Caco-2 (cell line): Measurements from ENCODE around the gene HSD17B12. TPM values are rescaled to one million over a fixed set of nuclear protein-coding genes. Genes with fewer than 3 reads are reported as not detected.
A peak's percentile ranks its signal among the peaks of the same experiment; 100 is the strongest.

Experiments
- BruUV-seq: library from RNA; stranded (reverse); fragments of 400-500 nt; replicated peaks from 2 replicates; lab custom pipeline; 2021; lab: Mats Ljungman, UMichigan
- CTCF ChIA-PET: fragments of 300-600 bp; sonication (Branson Sonifier 250); formaldehyde crosslinking; loops from one replicate; lab custom pipeline; 2022; ENCODE audit warnings: antibody characterized with exemption; lab: Charles Lee
- POLR2A ChIA-PET: fragments of 300-600 bp; sonication (Branson Sonifier 250); formaldehyde crosslinking; loops from one replicate; lab custom pipeline; 2022; ENCODE audit warnings: antibody characterized with exemption; lab: Charles Lee
- DNase-seq, 2 experiments: peaks; one replicate each; pipeline versions ENCODE4 v3.0.0 to v3.0.0-alpha.2; 2020 to 2022
- H3K27me3 ChIP-seq: replicated peaks from 2 replicates; pipeline ENCODE4 v1.6.0; 2011; ENCODE audit warnings: low read length; ENCODE audit not compliant: control insufficient read depth, insufficient read depth
- H3K36me3 ChIP-seq: 2 replicates; pipeline ENCODE4 v1.5.1; 2011; ENCODE audit warnings: low read length; ENCODE audit not compliant: control insufficient read depth, insufficient read depth
- H3K4me1 ChIP-seq: fragments of 250-450 bp; sonication (Bioruptor Pico); 2 replicates; pipeline ENCODE4 v1.5.1; 2020; ENCODE audit warnings: mild to moderate bottlenecking
- H3K4me3 ChIP-seq: 2 replicates; pipeline ENCODE4 v1.5.1; 2011; ENCODE audit warnings: low read depth, mild to moderate bottlenecking, control low read depth, low read length
- H3K9me3 ChIP-seq: fragments of 250-450 bp; sonication (Bioruptor Pico); 2 replicates; pipeline ENCODE4 v1.5.1; 2020; ENCODE audit warnings: mild to moderate bottlenecking, moderate library complexity
- H3K27ac Mint-ChIP-seq: one replicate; pipeline ENCODE4 v1.8.0; 2022; ENCODE audit warnings: mixed read lengths; ENCODE audit not compliant: unreplicated experiment
- H3K27me3 Mint-ChIP-seq: one replicate; pipeline ENCODE4 v1.8.0; 2022; ENCODE audit warnings: mixed read lengths; ENCODE audit not compliant: insufficient read depth, unreplicated experiment
- H3K36me3 Mint-ChIP-seq: one replicate; pipeline ENCODE4 v1.8.0; 2022; ENCODE audit warnings: mild to moderate bottlenecking, mixed read lengths; ENCODE audit not compliant: insufficient read depth, unreplicated experiment
- H3K4me1 Mint-ChIP-seq: one replicate; pipeline ENCODE4 v1.8.0; 2022; ENCODE audit warnings: low read depth, mixed read lengths; ENCODE audit not compliant: unreplicated experiment
- H3K4me3 Mint-ChIP-seq: one replicate; pipeline ENCODE4 v1.8.0; 2022; ENCODE audit warnings: mild to moderate bottlenecking, moderate library complexity, mixed read lengths; ENCODE audit not compliant: unreplicated experiment
- H3K9me3 Mint-ChIP-seq: one replicate; pipeline ENCODE4 v1.8.0; 2022; ENCODE audit warnings: mixed read lengths; ENCODE audit not compliant: unreplicated experiment
- intact Hi-C: fragments of 100-400 bp; cut with micrococcal nuclease; formaldehyde crosslinking; loops from one replicate; pipeline ENCODE4 v1.10.0; 2022; ENCODE audit not compliant: unreplicated experiment
- total RNA-seq: library from RNA; stranded (reverse); gene quantifications from 2 replicates; pipeline ENCODE4 v1.2.3, GENCODE V29; 2022
- TF ChIP-seq, protein P1 (sequence below), 2 experiments: fragments of 200-600 bp in 1 of 2; IDR thresholded peaks; 1 replicate in 1 of 2; 2 replicates in 1 of 2; pipeline versions ENCODE4 v1.5.1 to v1.8.0; 2011 to 2022; ENCODE audit warnings: antibody characterized with exemption in 1 of 2, control low read depth in 1 of 2, inconsistent platforms in 1 of 2, low read depth in 1 of 2, low read length in 1 of 2, mild to moderate bottlenecking in 1 of 2, moderate library complexity in 1 of 2; ENCODE audit not compliant: insufficient read depth in 1 of 2, severe bottlenecking in 1 of 2, unreplicated experiment in 1 of 2

Gene HSD17B12
- total RNA-seq, 1 experiment from 2014 or later, result 155 TPM

DNA sequence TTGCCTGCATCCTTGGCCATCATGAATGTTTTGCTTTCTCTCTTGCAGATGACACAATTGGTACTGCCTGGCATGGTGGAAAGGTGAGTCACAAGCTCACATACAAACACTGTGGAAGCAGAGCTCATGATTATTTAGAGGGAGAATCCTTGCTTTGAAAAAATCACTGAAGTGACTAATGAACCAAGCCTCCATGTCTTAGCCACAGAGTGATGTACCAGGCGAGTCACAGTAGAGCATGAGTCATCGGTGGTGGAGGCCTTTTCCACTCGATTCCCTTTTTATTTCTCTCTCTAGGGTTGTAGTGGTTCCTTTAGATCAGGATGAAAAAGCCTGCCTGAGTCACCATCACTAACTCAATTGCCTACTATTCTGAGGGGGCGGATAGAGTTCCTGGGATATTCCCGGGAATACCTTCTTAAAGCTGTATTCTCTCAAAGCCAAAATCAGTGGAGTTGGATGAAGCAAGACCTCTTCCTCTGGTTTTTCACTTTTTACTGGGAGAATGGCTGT lies 150.4 kb downstream of the HSD17B12 start:
- H3K27me3 ChIP-seq, result no peaks in the 10 kb centered on the region
- H3K4me3 ChIP-seq, result no peak overlapping the region
- no peak overlapping the region for H3K27ac Mint-ChIP-seq

DNA sequence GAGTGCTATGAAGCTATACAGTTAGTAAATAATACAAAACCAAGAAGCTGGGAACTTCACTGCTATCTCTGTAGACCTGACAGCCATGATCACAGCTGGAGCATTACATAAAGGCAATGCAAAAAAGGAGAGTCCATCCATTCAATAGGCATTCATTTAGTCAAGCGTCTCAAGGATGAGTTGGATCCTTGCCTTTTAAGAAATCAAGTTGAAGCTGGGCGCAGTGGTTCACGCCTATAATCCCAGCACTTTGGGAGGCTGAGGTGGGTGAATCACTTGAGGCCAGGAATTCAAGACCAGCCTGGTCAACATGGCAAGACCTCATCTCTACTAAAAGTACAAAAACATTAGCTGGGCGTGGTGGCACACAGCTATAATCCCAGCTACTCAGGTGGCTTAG lies 152.0 kb downstream of the HSD17B12 start:
- H3K4me1 ChIP-seq, result no peaks in the 10 kb centered on the region
- Mint-ChIP-seq H3K4me3 (no peak overlapping the region), H3K36me3 (peaks cover 29% of the 10 kb centered on the region), H3K27me3 (no peaks in the 10 kb centered on the region), H3K9me3 (no peaks in the 10 kb centered on the region), H3K4me1 (peaks cover 7% of the 10 kb centered on the region), H3K27ac (no peak overlapping the region)
- no peaks in the 10 kb centered on the region for H3K27me3 ChIP-seq
- no peaks in the 10 kb centered on the region for H3K9me3 ChIP-seq
- H3K4me3 ChIP-seq, result no peak overlapping the region
- no TSS peak for BruUV-seq
- DNase-seq, result no peak
- CTCF ChIA-PET, result interaction anchor here (0.7 kb wide), 1 partner anchor 332 kb away, joined by 3 read pairs; no protein-coding TSS in a partner anchor
- H3K36me3 ChIP-seq, result no peaks in the 10 kb centered on the region
- intact Hi-C loops, result no loop called here
- POLR2A ChIA-PET, result interaction anchor here (0.6 kb wide), 1 partner anchor 192 kb away, joined by 4 read pairs; no protein-coding TSS in a partner anchor
- TF ChIP-seq, protein P1, sequence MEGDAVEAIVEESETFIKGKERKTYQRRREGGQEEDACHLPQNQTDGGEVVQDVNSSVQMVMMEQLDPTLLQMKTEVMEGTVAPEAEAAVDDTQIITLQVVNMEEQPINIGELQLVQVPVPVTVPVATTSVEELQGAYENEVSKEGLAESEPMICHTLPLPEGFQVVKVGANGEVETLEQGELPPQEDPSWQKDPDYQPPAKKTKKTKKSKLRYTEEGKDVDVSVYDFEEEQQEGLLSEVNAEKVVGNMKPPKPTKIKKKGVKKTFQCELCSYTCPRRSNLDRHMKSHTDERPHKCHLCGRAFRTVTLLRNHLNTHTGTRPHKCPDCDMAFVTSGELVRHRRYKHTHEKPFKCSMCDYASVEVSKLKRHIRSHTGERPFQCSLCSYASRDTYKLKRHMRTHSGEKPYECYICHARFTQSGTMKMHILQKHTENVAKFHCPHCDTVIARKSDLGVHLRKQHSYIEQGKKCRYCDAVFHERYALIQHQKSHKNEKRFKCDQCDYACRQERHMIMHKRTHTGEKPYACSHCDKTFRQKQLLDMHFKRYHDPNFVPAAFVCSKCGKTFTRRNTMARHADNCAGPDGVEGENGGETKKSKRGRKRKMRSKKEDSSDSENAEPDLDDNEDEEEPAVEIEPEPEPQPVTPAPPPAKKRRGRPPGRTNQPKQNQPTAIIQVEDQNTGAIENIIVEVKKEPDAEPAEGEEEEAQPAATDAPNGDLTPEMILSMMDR (IDR thresholded peaks at IDR 0.05; ENCODE audit: insufficient read depth in 1 of 2, low read depth in 1 of 2, low read length in 1 of 2, severe bottlenecking in 1 of 2, unreplicated experiment in 1 of 2), result no peak

More for the DNA sequence above, 150.4 kb downstream of the HSD17B12 start:
- ChIA-PET POLR2A (no interaction called here), CTCF (interaction anchor here (1.7 kb wide), 1 partner anchor 21 kb away, joined by 5 read pairs; no protein-coding TSS in a partner anchor)
- TF ChIP-seq, protein P1 (IDR thresholded peaks at IDR 0.05; ENCODE audit: insufficient read depth in 1 of 2, low read depth in 1 of 2, low read length in 1 of 2, severe bottlenecking in 1 of 2, unreplicated experiment in 1 of 2), result no peak
- no peak overlapping the region for H3K4me3 Mint-ChIP-seq
- no peaks in the 10 kb centered on the region for H3K27me3 Mint-ChIP-seq
- no TSS peak for BruUV-seq
- no peaks in the 10 kb centered on the region for H3K9me3 Mint-ChIP-seq
- Histone ChIP-seq H3K9me3 (no peaks in the 10 kb centered on the region), H3K36me3 (no peaks in the 10 kb centered on the region), H3K4me1 (no peaks in the 10 kb centered on the region)
- peaks cover 21% of the 10 kb centered on the region for H3K36me3 Mint-ChIP-seq
- H3K4me1 Mint-ChIP-seq, result peaks cover 7% of the 10 kb centered on the region
- intact Hi-C loops, result no loop called here
- peak in 1 of 2 experiments; percentile 7 for DNase-seq

DNA sequence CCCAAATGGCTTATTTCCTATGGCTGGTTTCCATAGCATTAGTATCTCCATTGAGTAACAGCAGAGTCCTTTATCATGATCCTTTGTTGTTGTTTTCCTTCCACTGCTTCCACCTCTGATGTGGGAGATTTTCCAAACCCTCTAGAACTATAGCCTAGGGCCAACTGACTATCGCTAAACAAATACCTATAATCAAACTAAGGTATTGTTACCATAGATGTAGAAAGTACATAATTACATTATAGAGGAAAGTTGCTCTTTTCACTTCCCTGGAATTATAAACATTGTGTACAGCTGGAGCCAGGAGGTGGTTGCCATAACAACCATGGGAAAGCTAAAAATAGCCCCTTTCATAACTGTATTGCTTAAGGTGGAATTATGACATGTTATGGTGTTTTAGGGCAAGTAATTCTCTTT lies 153.1 kb downstream of the HSD17B12 start:
- Histone ChIP-seq H3K4me1 (no peaks in the 10 kb centered on the region), H3K9me3 (no peaks in the 10 kb centered on the region), H3K4me3 (no peak overlapping the region), H3K36me3 (0 out of 2 replicates have a peak, but pooled peaks cover 1% of the 10 kb centered on the region), H3K27me3 (no peaks in the 10 kb centered on the region)
- DNase-seq, result peak in 1 of 2 experiments; percentile 54
- no TSS peak for BruUV-seq
- no peaks in the 10 kb centered on the region for H3K27me3 Mint-ChIP-seq
- TF ChIP-seq, protein P1 (IDR thresholded peaks at IDR 0.05; ENCODE audit: insufficient read depth in 1 of 2, low read depth in 1 of 2, low read length in 1 of 2, severe bottlenecking in 1 of 2, unreplicated experiment in 1 of 2), result no peak
- H3K4me1 Mint-ChIP-seq, result peaks cover 7% of the 10 kb centered on the region
- ChIA-PET CTCF (interaction anchor here (1.0 kb wide), 1 partner anchor 18 kb away, joined by 3 read pairs; no protein-coding TSS in a partner anchor), POLR2A (no interaction called here)
- intact Hi-C loops, result no loop called here
- H3K27ac Mint-ChIP-seq, result no peak overlapping the region
- H3K36me3 Mint-ChIP-seq, result peaks cover 32% of the 10 kb centered on the region
- no peaks in the 10 kb centered on the region for H3K9me3 Mint-ChIP-seq
- H3K4me3 Mint-ChIP-seq, result no peak overlapping the region
